A673 (cell line): Measurements from ENCODE around the gene CEP20. TPM values are rescaled to one million over a fixed set of nuclear protein-coding genes. Genes with fewer than 3 reads are reported as not detected.

ENCODE experiments used
- BruUV-seq: library from RNA; stranded (reverse); fragments of 400-500 nt; replicated peaks from 2 replicates; lab custom pipeline; 2021; lab: Mats Ljungman, UMichigan
- CTCF ChIA-PET: fragments of 300-600 bp; sonication (Branson Sonifier 250); formaldehyde crosslinking; loops from one replicate; lab custom pipeline; 2022; ENCODE audit warnings: antibody characterized with exemption; lab: Charles Lee
- POLR2A ChIA-PET: fragments of 300-600 bp; sonication (Branson Sonifier 250); formaldehyde crosslinking; loops from one replicate; lab custom pipeline; 2022; ENCODE audit warnings: antibody characterized with exemption; ENCODE audit not compliant: low non-redundant PET; lab: Charles Lee
- DNase-seq: peaks from one replicate; pipeline ENCODE4 v3.0.0-alpha.2; 2015; ENCODE audit warnings: low spot score
- H3K27ac ChIP-seq: fragments of 200-600 bp; sonication (generic); 2 replicates; pipeline ENCODE4 v1.5.1; 2016; ENCODE audit warnings: mixed run types, low read depth, mild to moderate bottlenecking, mixed read lengths, antibody characterized with exemption, low read length; ENCODE audit not compliant: poor library complexity, severe bottlenecking
- H3K27me3 ChIP-seq: fragments of 200-600 bp; sonication (generic); replicated peaks from 2 replicates; pipeline ENCODE4 v1.6.1; 2017; ENCODE audit warnings: mixed run types, low read depth, mild to moderate bottlenecking, mixed read lengths, antibody characterized with exemption, low read length; ENCODE audit not compliant: insufficient read depth, poor library complexity
- H3K36me3 ChIP-seq: fragments of 200-600 bp; sonication (generic); 2 replicates; pipeline ENCODE4 v1.6.1; 2016; ENCODE audit warnings: mixed run types, mild to moderate bottlenecking, mixed read lengths, antibody characterized with exemption, low read length; ENCODE audit not compliant: insufficient read depth, poor library complexity, severe bottlenecking
- H3K4me1 ChIP-seq: fragments of 200-600 bp; sonication (generic); 2 replicates; pipeline ENCODE4 v1.6.1; 2017; ENCODE audit warnings: mixed run types, mild to moderate bottlenecking, mixed read lengths, antibody characterized with exemption, low read length; ENCODE audit not compliant: insufficient read depth, poor library complexity, severe bottlenecking
- H3K4me3 ChIP-seq: fragments of 200-600 bp; sonication (generic); 2 replicates; pipeline ENCODE4 v1.5.1; 2016; ENCODE audit warnings: low read depth, mixed run types, mild to moderate bottlenecking, mixed read lengths, low read length; ENCODE audit not compliant: poor library complexity, severe bottlenecking
- H3K9me3 ChIP-seq: fragments of 200-600 bp; sonication (generic); 2 replicates; pipeline ENCODE4 v1.6.1; 2016; ENCODE audit warnings: mixed run types, low read depth, mild to moderate bottlenecking, mixed read lengths, antibody characterized with exemption, low read length; ENCODE audit not compliant: poor library complexity, severe bottlenecking
- EZH2 ChIP-seq: fragments of 200-600 bp; sonication (generic); IDR thresholded peaks from 2 replicates; pipeline ENCODE4 v1.6.1; 2017; ENCODE audit warnings: borderline replicate concordance, low read depth, mild to moderate bottlenecking, mixed read lengths, antibody characterized with exemption, low read length; ENCODE audit not compliant: poor library complexity, severe bottlenecking
- intact Hi-C: fragments of 100-400 bp; cut with micrococcal nuclease; formaldehyde crosslinking; loops from one replicate; pipeline ENCODE4 v1.10.0; 2022; ENCODE audit not compliant: unreplicated experiment
- total RNA-seq: library from RNA; stranded (reverse); gene quantifications from 2 replicates; pipeline ENCODE4 v1.2.3, GENCODE V29; 2021
- TF ChIP-seq, protein P1 (sequence below): fragments of 300-800, 200-600 bp; sonication (generic); conservative IDR thresholded peaks from 2 replicates; pipeline ENCODE4 v1.5.1; 2017; ENCODE audit warnings: low read depth, mild to moderate bottlenecking, antibody characterized with exemption, low read length, moderate library complexity, mixed read lengths

The CEP20 gene
- total RNA-seq, 1 experiment from 2014 or later, result 51.0 TPM

- intact Hi-C loops, result loop anchor here (5.0 kb wide), 1 partner anchor 56 kb away; no protein-coding TSS in a partner anchor
- H3K27ac ChIP-seq, result no peak overlapping the region
- no peaks in the 10 kb centered on the region for H3K27me3 ChIP-seq
- DNase-seq, result no peak
- POLR2A ChIA-PET, result no interaction called here
- BruUV-seq, result no TSS peak
- no peaks in the 10 kb centered on the region for H3K4me1 ChIP-seq
- TF ChIP-seq, protein P1, sequence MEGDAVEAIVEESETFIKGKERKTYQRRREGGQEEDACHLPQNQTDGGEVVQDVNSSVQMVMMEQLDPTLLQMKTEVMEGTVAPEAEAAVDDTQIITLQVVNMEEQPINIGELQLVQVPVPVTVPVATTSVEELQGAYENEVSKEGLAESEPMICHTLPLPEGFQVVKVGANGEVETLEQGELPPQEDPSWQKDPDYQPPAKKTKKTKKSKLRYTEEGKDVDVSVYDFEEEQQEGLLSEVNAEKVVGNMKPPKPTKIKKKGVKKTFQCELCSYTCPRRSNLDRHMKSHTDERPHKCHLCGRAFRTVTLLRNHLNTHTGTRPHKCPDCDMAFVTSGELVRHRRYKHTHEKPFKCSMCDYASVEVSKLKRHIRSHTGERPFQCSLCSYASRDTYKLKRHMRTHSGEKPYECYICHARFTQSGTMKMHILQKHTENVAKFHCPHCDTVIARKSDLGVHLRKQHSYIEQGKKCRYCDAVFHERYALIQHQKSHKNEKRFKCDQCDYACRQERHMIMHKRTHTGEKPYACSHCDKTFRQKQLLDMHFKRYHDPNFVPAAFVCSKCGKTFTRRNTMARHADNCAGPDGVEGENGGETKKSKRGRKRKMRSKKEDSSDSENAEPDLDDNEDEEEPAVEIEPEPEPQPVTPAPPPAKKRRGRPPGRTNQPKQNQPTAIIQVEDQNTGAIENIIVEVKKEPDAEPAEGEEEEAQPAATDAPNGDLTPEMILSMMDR, result no peak
- TF ChIP-seq EZH2, result no peak
- H3K36me3 ChIP-seq, result no peaks in the 10 kb centered on the region
- H3K9me3 ChIP-seq, result no peaks in the 10 kb centered on the region
- H3K4me3 ChIP-seq, result no peak overlapping the region
- CTCF ChIA-PET, result interaction anchor here (0.7 kb wide), 1 partner anchor 12 kb away, joined by 3 read pairs; no protein-coding TSS in a partner anchor
Observed at GRCh38 chr16:15822957-15823356, 65.4 kb downstream of the CEP20 start.

DNA sequence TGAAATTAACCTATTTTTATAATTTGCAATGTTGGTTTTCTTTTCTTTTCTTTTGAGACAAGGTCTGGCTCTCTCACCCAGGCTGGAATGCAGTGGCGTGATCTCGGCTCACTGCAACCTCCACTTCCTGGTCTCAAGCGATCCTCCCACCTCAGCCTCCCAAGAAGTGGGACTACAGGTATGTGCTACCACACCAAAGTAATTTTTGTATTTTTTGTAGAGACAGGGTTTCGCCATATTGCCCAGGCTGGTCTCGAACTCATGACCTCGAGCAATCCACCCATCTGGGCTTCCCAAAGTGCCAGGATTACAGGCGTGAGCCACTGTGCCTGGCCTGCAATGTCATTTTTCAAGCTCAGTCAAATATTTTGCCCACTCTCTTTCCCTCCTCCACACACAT, 67.6 kb downstream of the CEP20 start:
- H3K27ac ChIP-seq, result no peak overlapping the region
- no peak overlapping the region for H3K4me3 ChIP-seq
- TF ChIP-seq EZH2, result no peak
- TF ChIP-seq, protein P1, result no peak
- no peak for DNase-seq
- no TSS peak for BruUV-seq
- intact Hi-C loops, result loop anchor here (5.0 kb wide), 1 partner anchor 54 kb away; no protein-coding TSS in a partner anchor
- ChIA-PET POLR2A (no interaction called here), CTCF (interaction anchor here (0.5 to 1.0 kb wide), 2 partner anchors 19 to 1009 kb away, joined by 4 to 7 read pairs; no protein-coding TSS in a partner anchor)
- no peaks in the 10 kb centered on the region for H3K36me3 ChIP-seq
- peaks cover 9% of the 10 kb centered on the region for H3K9me3 ChIP-seq
- peaks cover 6% of the 10 kb centered on the region for H3K27me3 ChIP-seq
- H3K4me1 ChIP-seq, result no peaks in the 10 kb centered on the region

DNA sequence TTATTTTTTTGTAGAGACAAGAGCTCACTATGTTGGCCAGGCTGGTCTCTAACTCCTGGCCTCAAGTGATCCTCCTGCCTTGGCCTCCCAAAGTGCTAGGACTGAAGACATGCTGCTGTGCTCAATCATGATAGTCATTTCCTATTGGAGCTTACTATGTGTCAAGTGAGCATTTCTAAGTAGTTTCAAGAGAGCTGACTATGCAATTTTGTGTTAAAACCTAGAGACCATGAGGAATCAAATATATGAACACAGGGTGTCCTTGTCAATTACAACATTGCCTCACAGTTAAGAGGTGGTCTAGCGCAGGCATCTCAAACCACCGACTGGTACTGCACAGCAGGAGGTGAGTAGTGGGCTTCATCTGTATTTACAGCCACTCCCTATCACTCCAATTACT, 69.4 kb downstream of the CEP20 start:
- Histone ChIP-seq H3K4me1 (no peaks in the 10 kb centered on the region), H3K27ac (no peak overlapping the region), H3K4me3 (no peak overlapping the region), H3K27me3 (peaks cover 17% of the 10 kb centered on the region), H3K36me3 (no peaks in the 10 kb centered on the region), H3K9me3 (peaks cover 14% of the 10 kb centered on the region)
- no peak for TF ChIP-seq EZH2
- TF ChIP-seq, protein P1, result no peak
- BruUV-seq, result no TSS peak
- intact Hi-C loops, result no loop called here
- DNase-seq, result no peak
- ChIA-PET CTCF (no interaction called here), POLR2A (no interaction called here)
